Stimulated activated CD8-positive, alpha-beta memory T cell treated with anti-CD3 and anti-CD28 coated beads, Interleukin-15, amount 100 ng/mL, for 1 hour (primary cell): ENCODE results near the gene FBLN1.
"Not testable (repeated sequence)": the region's sequence is repeated elsewhere in the genome, so short reads cannot be mapped to it uniquely, and the experiment has no call there.

Experiments
- DNase-seq: peaks from one replicate; pipeline ENCODE4 v3.0.0-alpha.2; 2020; ENCODE audit warnings: low read depth

FBLN1 gene

GRCh38 chr22:45612940-45613339 is 110.3 kb downstream of the FBLN1 start:
- DNase-seq: no peak

- DNase-seq: no peak
Measured at GRCh38 chr22:45615364-45615763, 112.7 kb downstream of the FBLN1 start.

- no peak for DNase-seq
Measured at GRCh38 chr22:45616432-45616831, 113.7 kb downstream of the FBLN1 start.

DNA sequence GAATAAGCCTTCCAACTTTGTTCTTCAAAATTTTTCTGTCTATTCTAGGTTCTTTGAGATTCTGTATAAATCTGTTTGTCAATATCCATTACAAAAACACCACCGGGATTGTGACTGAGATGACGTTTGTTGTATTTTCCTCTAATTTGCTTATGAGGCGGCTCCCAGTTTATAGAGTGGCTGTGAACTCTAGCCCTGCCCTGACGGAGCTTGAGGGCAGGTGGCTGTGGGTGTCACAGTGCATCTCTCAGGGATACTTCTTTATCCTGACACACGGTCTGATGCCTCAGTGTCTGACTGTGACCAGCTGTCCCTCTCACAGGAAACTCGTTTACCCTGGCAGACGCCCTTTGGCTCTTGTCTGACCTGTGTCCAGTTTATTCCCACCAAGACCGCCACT is 115.3 kb downstream of the FBLN1 start:
- no peak for DNase-seq

GRCh38 chr22:45620706-45621105 is 118.0 kb downstream of the FBLN1 start:
- DNase-seq: no peak

- no peak for DNase-seq
Measured at GRCh38 chr22:45621836-45622600, 119.3 kb downstream of the FBLN1 start.

DNA sequence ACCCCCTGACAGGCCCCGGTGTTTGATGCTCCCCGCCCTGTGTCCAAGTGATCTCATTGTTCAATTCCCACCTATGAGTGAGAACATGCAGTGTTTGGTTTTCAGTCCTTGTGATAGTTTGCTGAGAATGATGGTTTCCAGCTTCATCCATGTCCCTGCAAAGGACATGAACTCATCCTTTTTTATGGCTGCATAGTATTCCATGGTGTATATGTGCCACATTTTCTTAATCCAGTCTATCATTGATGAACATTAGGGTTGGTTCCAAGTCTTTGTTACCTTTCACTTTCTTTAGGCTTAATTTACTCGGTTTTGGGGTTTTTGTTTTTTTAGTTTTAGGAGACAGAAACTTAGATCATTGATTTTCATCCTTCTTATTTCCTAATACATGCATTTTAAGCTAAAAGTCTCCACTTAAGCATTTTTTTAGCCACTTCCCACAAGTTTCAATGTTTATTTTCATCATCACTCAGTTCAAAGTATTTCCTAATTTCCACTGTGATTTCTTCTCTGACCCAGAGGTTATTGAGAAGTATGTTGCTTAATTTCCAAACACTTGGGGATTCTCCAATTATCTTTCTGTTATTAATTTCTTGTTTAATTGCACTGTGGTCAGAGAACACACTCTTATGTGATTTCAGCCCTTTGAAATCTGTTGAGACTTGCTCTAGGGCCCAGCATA is 120.9 kb downstream of the FBLN1 start:
- DNase-seq: not testable (repeated sequence)

GRCh38 chr22:45626198-45626651 is 123.5 kb downstream of the FBLN1 start:
- no peak for DNase-seq

- DNase-seq: no peak
Measured at GRCh38 chr22:45627489-45628233, 125.0 kb downstream of the FBLN1 start.

- no peak for DNase-seq
Measured at GRCh38 chr22:45628515-45628914, 125.8 kb downstream of the FBLN1 start.

- no peak for DNase-seq
Measured at GRCh38 chr22:45629469-45630089, 126.9 kb downstream of the FBLN1 start.

DNA sequence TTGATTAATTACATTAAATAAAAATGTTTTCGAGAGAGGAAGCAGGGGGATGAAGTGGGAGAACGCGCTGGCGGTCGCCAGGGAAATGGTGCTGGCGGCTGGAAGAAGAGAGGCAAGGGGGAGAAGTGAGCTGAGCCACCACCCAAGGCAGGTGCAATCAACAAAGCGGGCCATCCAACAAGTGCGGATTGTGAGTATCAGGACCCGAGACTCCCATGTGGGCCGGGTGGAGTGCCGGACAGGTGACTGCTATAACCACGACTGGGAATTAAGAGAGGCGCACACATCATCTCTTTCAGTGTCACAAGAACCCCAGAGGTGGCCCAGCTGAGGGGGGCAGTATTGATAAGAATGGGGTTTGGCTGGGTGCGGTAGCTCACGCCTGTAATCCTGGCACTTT is 127.8 kb downstream of the FBLN1 start:
- DNase-seq: no peak

DNA sequence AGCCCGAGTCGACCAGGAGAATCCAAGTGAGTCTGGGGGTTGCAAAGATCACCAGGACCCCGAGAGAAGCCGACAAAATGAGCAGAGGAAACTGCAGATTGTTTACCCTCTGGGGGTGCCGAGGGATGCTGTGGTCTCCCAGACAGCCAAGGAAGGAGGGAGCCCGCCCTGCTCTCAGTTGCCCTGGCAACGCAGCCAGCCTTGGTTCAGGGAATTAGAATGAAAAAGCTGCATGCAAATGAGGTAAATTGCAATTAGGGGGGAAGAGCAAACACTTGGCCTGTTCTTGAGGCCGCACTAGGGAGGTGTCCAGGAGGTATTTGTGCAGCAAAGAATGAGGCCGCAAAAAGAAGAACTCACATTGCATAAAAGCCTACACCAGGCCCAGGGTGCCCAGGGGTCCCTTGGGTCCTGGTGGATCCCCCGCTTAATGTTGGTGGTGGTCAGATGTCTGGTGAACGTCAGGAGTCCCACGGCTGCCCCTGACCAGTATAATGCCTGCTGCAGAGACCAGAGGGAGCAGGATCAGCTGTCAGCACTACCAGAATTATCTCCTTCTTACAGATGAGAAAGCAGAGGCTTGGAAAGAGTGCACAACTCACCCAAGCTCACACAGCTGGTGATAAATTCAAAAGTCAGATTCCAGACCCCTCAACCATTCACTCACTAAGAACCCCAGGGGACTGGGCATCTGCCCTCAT is 128.6 kb downstream of the FBLN1 start:
- no peak for DNase-seq

DNA sequence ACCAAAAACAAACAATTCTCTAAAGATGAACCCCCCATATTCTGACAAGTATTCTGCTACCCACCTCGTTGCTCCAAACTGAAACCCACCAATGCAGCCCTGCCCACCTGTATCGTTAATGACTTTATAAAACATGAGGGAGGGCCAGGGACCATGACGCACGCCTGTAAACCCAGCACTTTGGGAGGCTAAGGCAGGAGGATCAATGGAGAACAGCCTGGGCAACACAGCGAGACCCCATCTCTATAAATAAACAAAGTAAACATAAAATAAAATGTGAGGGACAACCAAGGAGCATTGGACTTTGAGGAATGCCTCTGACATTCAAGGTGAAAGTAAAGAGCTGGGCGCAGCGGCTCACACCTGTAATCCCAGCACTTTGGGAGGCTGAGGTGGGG is 129.2 kb downstream of the FBLN1 start:
- no peak for DNase-seq

DNA sequence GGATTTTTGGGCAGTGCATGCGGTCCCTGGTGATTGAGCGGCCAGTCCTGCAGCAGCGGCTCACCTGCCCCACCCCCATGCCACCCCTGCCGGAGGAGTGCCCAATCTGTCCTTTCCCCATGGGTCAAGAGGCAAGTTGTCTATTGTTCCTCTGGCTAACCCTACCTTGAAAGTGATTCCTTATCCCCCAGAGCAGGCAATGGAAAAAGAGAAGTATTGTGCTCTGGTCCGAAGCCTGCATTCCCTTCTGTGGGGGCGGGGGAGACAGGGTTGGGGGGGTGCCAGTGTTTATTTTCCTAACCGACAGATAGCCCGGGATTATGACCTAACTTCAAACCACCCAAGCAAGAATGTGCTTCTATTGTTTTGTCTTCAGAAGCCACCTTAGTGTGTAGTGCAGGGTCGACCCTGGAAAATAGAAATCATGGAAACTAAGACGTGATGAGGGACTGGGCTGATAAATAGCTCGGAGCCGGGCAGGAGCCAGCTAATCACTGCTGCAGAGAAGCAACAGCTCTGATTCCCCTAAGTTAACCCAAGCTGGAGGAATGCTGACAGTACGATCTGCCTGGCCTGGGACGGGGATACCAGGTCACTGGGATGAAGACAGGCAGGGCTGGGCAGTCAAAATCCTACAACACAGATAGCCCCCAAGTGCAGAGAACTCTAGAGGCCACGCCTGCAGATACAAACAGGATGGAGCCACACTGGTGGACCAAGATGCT is 130.3 kb downstream of the FBLN1 start:
- no peak for DNase-seq

DNA sequence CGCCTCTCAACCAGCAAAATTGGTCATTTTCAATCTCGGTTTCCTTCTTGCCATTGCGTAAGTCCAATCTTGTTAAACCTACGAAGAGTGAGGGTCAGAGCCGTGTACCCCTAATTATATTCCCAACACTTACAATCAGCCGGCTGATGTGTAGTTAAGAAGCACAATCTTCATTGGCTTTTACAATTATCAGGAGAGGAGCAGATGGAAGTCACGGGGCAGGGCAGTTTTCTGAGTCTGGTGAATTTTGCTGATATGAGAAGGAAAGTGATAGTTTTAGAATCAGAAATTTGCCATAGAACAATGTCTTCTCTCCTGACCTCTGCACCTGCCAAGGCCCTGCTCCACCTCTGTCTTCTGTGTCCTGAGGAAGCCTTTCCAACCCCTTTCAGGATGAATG is 134.0 kb downstream of the FBLN1 start:
- no peak for DNase-seq

GRCh38 chr22:45638197-45638596 is 135.5 kb downstream of the FBLN1 start:
- DNase-seq: no peak

- no peak for DNase-seq
Measured at GRCh38 chr22:45638834-45639746, 136.4 kb downstream of the FBLN1 start.

- no peak for DNase-seq
Measured at GRCh38 chr22:45639747-45640102, 137.0 kb downstream of the FBLN1 start.

DNA sequence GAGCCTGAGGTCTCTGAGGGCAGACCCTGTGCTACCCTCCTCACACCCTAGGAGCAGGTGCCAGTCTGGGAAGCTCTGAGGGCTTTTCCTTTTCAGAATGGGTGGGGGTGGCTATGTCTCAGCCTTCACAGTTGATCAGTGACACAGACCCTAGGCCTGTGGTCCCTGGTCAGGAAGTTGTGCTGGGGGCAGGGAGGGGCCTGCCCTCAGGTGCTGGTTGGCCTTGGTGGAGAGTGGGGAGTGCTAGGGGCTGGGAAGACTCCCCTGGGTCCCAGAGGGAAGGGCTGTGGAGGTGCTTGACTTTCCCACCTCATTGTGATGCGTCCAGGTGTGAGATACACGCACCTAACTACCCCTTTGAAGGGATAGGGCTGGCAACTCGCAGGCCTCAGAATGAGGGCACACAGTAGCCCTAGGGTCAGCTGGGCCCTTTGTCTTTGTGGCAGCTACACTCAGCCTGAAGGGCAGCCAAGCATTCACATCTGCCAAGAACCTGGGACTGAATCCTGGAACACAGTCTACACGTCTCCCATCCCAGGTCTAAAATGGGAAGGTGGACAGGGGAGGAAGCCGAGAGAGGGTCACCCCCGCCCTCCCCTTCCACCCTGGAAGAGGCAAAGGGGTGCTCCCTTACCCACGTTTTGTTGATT is 137.7 kb downstream of the FBLN1 start:
- no peak for DNase-seq
